Stimulated activated CD4-positive, alpha-beta T cell treated with anti-CD3 and anti-CD28 coated beads, Interleukin-1b, Interleukin-23, amount 100 ng/mL, for 1 hour (primary cell): Measurements from ENCODE around the gene KRTAP2-4.
"Not testable (repeated sequence)": the region's sequence is repeated elsewhere in the genome, so short reads cannot be mapped to it uniquely, and the experiment has no call there.

Experiments
- DNase-seq, 2 donors: peaks; one replicate each; pipeline ENCODE4 v3.0.0-alpha.2; 2020; ENCODE audit warnings: low read depth in 2 of 2

KRTAP2-4 gene

GRCh38 chr17:41071606-41072360 lies 6.1 kb upstream of the KRTAP2-4 start:
- no peak for DNase-seq

- DNase-seq, result no peak
Measured at GRCh38 chr17:41069031-41069430, 3.4 kb upstream of the KRTAP2-4 start.

DNA sequence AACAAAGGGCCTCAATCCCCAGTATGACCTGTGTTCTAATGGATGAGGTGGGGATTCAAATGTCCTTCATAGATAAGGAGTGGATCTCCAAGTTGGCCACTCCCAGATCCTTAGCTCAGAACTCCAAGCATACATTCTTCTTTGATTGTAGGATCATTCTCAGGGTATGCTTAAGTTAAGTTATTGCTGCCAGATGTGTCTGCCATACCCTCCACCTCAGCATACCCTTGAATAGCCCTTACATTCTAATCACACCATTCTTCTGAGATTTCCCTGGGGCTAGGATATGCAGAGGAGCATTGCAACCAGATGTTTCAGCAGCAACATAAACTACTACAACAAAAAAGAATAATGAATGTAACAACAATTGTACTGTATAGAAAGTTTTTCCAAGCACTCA lies 1.6 kb upstream of the KRTAP2-4 start:
- DNase-seq, result no peak

DNA sequence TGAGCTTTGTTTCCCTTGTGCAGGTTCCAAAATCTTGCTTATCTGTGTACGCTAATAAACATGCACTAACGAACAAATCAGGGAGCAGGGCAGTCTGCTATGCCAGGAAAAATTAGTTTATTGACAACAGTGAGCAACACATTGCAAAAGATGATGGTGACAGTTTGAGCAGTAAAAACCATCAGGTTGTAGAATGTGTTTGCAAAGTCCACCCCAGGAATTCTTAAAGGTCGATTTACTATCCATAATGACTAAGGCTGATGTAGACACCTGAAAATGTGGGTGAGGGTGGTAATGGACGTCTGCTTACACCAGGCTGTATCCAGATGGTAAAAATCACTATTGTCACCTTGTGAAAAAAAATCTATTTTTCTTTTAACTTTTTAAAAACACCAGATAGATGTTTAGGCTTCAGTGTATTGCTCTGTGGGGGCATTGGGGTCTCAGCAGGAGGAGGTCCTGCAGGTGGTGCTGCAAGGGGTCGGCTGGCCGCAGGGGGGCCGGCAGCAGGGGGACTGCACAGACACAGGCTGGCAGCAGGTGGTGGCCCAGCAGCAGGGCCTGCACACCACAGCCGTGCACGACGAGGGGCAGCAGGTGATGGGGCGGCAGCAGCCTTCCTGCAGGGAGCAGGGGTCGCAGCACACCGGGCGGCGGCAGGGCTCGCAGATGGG lies 526 bp downstream of the KRTAP2-4 start:
- not testable (repeated sequence) for DNase-seq

DNA sequence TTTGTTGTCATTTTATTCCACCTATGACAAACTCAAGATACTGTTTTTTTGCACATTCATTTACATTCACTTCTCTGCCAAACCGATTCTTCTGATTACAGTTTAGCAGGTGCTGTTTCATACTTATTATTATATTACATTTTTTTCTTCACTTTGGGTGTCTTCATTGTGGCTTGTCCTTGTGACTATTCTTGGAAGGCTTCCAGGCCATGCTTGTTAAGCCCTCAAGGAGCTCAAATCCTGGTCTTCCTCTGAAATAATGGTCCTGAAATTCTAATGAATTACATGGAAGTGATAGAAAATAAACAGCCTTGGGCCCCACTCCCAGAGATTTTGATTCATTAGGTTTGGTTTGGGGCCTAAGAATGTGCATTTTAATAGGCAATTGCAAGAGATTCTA lies 1.4 kb downstream of the KRTAP2-4 start:
- no peak for DNase-seq

DNA sequence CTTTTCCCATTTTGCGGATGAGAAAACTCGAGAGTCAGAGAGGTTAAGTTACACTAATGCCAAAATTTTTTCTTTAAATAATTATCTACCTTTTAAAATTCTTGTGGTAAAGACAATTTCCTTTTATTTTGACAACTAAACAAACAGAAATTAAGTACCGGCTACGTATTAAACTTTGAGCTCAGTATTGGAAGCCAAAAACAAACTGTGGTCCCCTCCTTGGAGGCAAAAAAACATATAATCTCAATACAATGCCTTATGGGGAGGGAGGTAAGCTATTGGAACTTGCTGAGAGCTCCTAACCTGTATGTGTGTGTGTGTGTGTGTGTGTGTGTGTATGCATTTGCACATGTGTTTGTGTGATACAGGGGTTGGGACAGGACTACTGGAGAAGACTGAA lies 2.2 kb downstream of the KRTAP2-4 start:
- no peak for DNase-seq

GRCh38 chr17:41061964-41062363 lies 3.7 kb downstream of the KRTAP2-4 start:
- DNase-seq, result no peak

DNA sequence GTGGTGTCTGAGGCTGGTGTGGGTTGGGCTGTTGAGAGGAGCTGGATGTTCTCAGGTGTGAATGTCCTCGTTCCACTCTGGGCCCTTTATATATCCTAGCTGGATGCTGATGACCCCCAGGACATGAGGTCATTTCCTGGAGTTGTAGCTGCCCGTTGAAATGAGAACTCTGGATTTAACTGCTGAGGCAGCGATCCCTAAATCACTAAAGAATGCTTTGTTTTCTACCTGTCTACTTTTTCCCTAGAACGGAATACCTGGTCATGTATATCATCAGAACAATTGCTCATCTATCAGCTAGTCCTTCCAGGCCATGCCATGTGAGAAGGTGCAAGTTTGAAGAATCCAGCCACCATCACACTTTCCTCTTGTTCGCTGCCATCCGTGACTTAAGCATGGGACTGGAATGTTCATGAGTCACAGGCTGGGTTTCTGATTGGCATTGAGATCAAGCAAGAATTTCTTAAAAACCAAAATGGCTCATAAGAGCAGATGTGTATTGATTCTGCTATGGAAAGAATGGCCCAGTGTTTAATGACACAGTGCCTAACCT lies 5.6 kb downstream of the KRTAP2-4 start, which contains the start of gene KRTAP2-3:
Gene KRTAP2-3, minus strand, starts transcription at position 63 of the 553 bp plus-strand sequence. CDS start 64 bp downstream, outside the sequence.
- no peak for DNase-seq

- DNase-seq, result not testable (repeated sequence)
Measured at GRCh38 chr17:41059276-41060051, 6.2 kb downstream of the KRTAP2-4 start.

DNA sequence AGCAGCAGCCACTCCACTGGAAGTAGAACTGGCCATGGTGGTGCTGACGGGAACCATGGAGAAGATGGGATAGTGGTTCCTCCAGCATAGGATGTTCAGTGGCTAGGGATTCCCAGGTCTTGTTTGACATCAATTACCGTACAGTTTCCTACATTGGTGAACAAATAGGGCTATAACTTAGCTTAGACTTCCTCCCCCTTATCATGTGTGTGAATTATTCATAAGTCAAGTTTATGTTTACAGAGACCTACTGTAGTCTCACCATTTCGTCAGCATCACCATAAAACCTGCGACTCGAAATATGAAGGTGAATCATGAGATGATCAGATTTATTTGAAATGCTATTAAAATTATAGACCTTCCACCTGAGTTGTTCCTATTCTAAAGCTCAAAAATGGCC lies 6.9 kb downstream of the KRTAP2-4 start:
- no peak for DNase-seq

- DNase-seq, result no peak
Measured at GRCh38 chr17:41057547-41057946, 8.1 kb downstream of the KRTAP2-4 start.

- DNase-seq, result not testable (repeated sequence)
Measured at GRCh38 chr17:41055130-41055529, 10.5 kb downstream of the KRTAP2-4 start, which contains the start of gene KRTAP2-2. TSS of gene KRTAP2-2 (minus strand) at chr17:41055230. CDS start at chr17:41055211, 19 bp downstream.

GRCh38 chr17:41054556-41054955 lies 11.1 kb downstream of the KRTAP2-4 start:
- not testable (repeated sequence) for DNase-seq

DNA sequence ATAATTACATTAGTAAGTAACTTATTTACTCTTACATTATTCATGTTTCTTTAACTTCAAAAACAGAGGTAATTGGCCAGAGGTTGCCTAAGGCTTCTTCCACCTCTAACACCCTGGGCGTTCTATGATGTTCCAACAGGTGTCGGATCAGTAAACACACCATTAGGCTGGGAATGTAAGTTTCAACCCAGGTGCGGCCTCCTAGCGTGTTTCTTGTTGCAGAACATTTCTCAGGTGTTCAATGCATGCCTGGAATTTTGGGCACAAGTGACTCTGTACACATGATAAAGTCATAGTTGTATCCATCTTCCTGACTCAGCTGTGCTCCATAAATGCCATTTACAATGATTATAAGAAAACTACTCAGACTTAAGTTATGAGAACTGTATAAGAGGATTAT lies 11.7 kb downstream of the KRTAP2-4 start:
- no peak for DNase-seq

DNA sequence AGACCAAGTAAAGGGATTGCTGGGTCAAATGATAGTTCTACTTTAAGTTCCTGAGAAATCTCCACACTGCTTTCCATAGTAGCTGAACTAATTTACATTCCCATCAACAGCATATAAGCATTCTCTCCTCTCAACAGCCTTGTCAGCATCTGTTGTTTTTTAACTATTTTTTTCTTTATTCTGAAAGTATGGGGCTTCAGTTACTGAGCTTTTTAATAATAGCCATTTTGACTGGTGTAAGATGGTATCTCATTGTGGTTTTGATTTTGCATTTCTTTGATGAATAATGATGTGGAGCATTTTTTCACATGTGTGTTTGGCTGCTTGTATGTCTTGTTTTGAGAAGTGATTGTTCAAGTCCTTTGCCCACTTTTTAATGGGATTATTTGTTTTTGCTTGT lies 13.1 kb downstream of the KRTAP2-4 start:
- DNase-seq, result no peak

DNA sequence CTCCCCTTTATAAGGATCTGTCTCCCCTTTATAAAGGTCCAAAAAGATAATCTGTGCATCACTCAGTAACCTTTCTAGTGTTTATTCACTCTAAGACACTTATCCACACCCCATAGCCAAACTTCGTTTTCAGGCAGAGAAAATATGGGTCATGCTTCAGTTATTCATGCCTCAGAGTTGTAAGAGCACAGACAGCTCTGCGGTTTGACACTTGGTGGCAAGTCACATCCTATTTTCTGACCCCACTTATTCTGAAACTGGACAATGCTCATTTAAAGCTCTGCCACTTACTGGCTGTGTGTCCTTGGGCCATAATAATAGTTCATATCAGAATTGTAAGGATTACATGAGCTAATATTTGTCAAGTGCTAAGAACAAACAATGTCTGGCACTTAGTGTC lies 16.6 kb downstream of the KRTAP2-4 start:
- DNase-seq, result no peak

DNA sequence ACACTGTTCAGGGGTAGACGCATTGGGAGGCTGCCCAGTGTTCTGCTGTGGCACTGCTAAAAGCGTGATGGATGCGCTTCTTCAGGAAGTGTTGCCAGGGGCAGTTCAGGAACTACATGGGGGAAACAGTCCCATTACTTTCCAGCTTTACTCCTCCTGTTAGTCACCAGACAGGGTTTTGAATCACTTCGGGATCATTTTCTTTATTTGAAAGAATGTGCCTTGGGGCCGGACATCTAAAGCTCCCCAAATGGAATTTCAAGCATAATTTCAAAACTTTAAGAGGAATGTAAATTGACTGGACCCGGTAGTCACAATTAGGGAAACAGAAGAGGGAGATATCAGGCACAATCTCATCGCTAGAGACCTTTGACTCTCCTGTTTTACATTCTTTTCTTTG lies 17.2 kb downstream of the KRTAP2-4 start:
- no peak for DNase-seq

GRCh38 chr17:41046735-41047465 lies 18.8 kb downstream of the KRTAP2-4 start, which contains the start of gene KRTAP2-1:
TSS of gene KRTAP2-1 (minus strand) at chr17:41047316. CDS start at chr17:41047267, 49 bp downstream.
- DNase-seq, result not testable (repeated sequence)

DNA sequence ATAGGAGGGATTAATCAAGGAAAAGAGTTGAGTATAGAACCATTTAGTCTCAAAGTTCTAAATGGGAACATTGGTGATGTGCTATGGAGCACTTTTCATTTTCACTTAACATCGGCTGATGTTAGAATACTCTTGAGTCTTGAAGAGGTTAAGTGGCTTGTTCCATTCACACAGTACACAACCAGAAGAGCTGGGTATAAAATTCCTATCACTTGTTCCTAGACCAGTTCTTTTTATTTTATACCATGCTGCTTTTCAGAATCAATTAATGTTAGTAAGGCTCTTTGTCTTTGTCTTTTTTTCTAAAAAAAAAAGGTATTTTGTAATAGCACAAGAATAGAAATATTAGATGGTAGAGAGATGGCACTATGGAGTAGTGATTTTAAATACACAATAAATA lies 22.7 kb downstream of the KRTAP2-4 start:
- no peak for DNase-seq

DNA sequence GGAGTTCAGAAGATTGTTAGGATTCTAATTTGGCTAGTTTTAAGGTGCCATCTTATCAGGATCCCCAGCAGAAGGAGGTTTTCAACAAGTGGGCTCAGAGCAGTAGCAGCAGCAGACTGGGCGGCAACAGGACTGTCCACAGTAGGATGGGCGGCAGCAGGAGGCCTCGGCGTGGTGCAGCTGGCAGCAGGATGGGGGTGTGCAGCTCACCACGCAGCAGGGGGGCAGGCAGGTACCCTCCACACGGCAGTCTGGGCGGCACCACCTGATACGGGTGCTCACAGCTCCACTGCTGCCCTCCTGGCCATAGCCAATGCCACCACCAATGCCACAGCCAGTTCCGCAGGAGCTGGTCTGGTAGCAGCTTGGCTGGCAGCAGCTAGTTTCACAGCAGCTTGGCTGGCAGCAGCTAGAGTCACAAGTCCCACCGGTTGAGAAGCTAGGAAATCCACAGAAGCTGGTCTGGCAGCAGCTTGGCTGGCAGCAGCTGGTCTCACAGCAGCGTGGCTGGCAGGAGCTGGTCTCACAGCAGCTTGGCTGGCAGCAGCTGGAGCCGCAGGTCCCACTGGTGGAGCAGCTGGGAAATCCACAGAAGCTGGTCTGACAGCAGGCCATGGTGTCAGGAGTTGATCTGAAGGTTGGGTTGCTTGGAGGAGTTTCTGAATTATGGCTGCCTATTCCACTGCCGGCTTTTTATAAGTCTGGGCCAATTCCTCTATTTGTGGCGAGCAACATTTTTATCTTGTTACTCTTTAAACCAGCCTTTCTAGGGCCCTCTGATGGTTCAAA lies 24.7 kb downstream of the KRTAP2-4 start, which contains the start of gene KRTAP1-1:
Gene KRTAP1-1, minus strand, starts transcription at position 668 of the 789 bp plus-strand sequence. Its CDS starts 53 bp downstream, at position 615.
- not testable (repeated sequence) for DNase-seq
